Measurements from ENCODE around the gene ARID1B. TPM values are rescaled to one million over a fixed set of nuclear protein-coding genes. Genes with fewer than 3 reads are reported as not detected.

ARID1B gene
- total RNA-seq, 1 experiment from 2014 or later: 86.3 TPM

- H3K36me3 ChIP-seq (ENCODE audit: insufficient read depth, low read length, poor library complexity, severe bottlenecking): no peaks in the 10 kb centered on the region
- H3K4me1 ChIP-seq (ENCODE audit: insufficient read depth, low read length, poor library complexity, severe bottlenecking): peaks cover 2% of the 10 kb centered on the region
- H3K27ac ChIP-seq (ENCODE audit: low read depth, low read length, poor library complexity, severe bottlenecking): no peak overlapping the region
- intact Hi-C loops (cut with micrococcal nuclease; ENCODE audit: unreplicated experiment): no loop called here
- POLR2A ChIA-PET (ENCODE audit: low non-redundant PET): no interaction called here
- no peak overlapping the region for H3K4me3 ChIP-seq (ENCODE audit: low read depth, low read length, poor library complexity, severe bottlenecking)
- CTCF ChIA-PET: interaction anchor here (0.7 kb wide), 1 partner anchor 26 kb away, joined by 3 read pairs; no protein-coding TSS in a partner anchor
- peaks cover 4% of the 10 kb centered on the region for H3K9me3 ChIP-seq (ENCODE audit: low read depth, low read length, poor library complexity, severe bottlenecking)
- no peak for TF ChIP-seq EZH2 (IDR thresholded peaks at IDR 0.05; ENCODE audit: borderline replicate concordance, low read depth, low read length, poor library complexity, severe bottlenecking)
- TF ChIP-seq CTCF (conservative IDR thresholded peaks at IDR 0.05; ENCODE audit: low read depth, low read length): no peak
- no peak for DNase-seq (ENCODE audit: low spot score)
- BruUV-seq (replicated peaks): no TSS peak
- H3K27me3 ChIP-seq (replicated peaks; ENCODE audit: insufficient read depth, low read depth, low read length, poor library complexity): no peaks in the 10 kb centered on the region
These were observed 472.6 kb downstream of the ARID1B start for GRCh38 chr6:157249826-157250225.

DNA sequence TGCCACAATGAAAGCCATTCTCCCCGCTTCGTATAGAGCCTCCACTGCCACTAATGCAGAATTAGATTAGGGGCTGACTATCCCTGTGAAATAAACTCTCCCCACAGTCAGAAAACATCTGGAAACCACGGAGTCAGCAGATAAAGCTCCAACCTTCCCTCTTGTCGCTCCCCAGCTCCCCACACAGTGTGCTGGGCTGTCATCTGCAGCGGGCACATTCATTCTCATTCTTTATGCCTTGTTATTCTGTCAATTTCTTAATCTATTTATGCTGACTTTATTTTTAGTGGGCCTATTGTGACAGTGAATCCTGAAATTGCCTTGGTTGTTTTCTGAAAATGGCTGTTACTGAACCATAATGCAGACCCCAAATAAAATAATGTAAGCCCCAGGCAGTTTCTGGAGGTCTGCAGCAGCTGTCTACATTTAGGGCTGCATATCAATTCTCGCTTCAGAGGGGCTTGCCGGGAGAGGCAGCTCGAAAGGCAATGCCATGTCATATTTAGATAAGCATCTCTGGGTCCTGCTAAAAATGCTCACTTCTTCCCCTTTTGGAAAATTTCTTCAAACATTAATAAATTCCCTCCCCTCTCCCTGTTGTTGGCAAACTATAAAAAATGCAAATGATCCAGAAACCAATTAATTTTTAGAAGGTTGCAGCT lies 474.5 kb downstream of the ARID1B start:
- intact Hi-C loops (cut with micrococcal nuclease; ENCODE audit: unreplicated experiment): no loop called here
- BruUV-seq (replicated peaks): no TSS peak
- H3K36me3 ChIP-seq (ENCODE audit: insufficient read depth, low read length, poor library complexity, severe bottlenecking): no peaks in the 10 kb centered on the region
- H3K4me3 ChIP-seq (ENCODE audit: low read depth, low read length, poor library complexity, severe bottlenecking): no peak overlapping the region
- peaks cover 4% of the 10 kb centered on the region for H3K9me3 ChIP-seq (ENCODE audit: low read depth, low read length, poor library complexity, severe bottlenecking)
- H3K27me3 ChIP-seq (replicated peaks; ENCODE audit: insufficient read depth, low read depth, low read length, poor library complexity): no peaks in the 10 kb centered on the region
- H3K27ac ChIP-seq (ENCODE audit: low read depth, low read length, poor library complexity, severe bottlenecking): no peak overlapping the region
- ChIA-PET CTCF (no interaction called here), POLR2A (ENCODE audit: low non-redundant PET) (no interaction called here)
- no peak for DNase-seq (ENCODE audit: low spot score)
- no peaks in the 10 kb centered on the region for H3K4me1 ChIP-seq (ENCODE audit: insufficient read depth, low read length, poor library complexity, severe bottlenecking)
- no peak for TF ChIP-seq EZH2 (IDR thresholded peaks at IDR 0.05; ENCODE audit: borderline replicate concordance, low read depth, low read length, poor library complexity, severe bottlenecking)
- no peak for TF ChIP-seq CTCF (conservative IDR thresholded peaks at IDR 0.05; ENCODE audit: low read depth, low read length)

DNA sequence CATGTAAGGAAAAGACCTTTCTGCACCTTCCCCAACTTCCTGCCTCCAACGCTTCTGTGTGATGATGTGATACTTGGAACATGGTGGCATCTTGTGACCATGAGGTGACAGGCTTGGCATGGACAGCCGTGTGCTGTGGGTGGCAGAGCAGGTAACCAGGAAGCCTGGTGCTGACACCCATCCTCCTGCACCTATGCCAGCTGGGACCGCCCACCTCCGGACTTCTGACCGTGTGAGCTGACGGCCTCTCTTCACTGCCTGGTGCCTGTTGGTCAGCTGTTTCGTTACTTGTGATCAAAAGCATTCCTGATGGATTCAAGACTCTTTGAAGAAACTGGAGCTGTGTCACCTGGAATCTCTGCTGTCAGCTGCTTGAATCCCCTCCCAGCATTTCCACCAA lies 475.8 kb downstream of the ARID1B start:
- H3K27ac ChIP-seq (ENCODE audit: low read depth, low read length, poor library complexity, severe bottlenecking): no peak overlapping the region
- DNase-seq (ENCODE audit: low spot score): no peak
- no peaks in the 10 kb centered on the region for H3K4me1 ChIP-seq (ENCODE audit: insufficient read depth, low read length, poor library complexity, severe bottlenecking)
- intact Hi-C loops (cut with micrococcal nuclease; ENCODE audit: unreplicated experiment): no loop called here
- H3K9me3 ChIP-seq (ENCODE audit: low read depth, low read length, poor library complexity, severe bottlenecking): peaks cover 4% of the 10 kb centered on the region
- H3K36me3 ChIP-seq (ENCODE audit: insufficient read depth, low read length, poor library complexity, severe bottlenecking): no peaks in the 10 kb centered on the region
- TF ChIP-seq EZH2 (IDR thresholded peaks at IDR 0.05; ENCODE audit: borderline replicate concordance, low read depth, low read length, poor library complexity, severe bottlenecking) (no peak), CTCF (conservative IDR thresholded peaks at IDR 0.05; ENCODE audit: low read depth, low read length) (no peak)
- H3K27me3 ChIP-seq (replicated peaks; ENCODE audit: insufficient read depth, low read depth, low read length, poor library complexity): no peaks in the 10 kb centered on the region
- no peak overlapping the region for H3K4me3 ChIP-seq (ENCODE audit: low read depth, low read length, poor library complexity, severe bottlenecking)
- ChIA-PET POLR2A (ENCODE audit: low non-redundant PET) (no interaction called here), CTCF (no interaction called here)
- no TSS peak for BruUV-seq (replicated peaks)
